Peyer's patch (tissue), 4 donors: ENCODE data around the gene AHDC1.

Experiments used
- CTCF ChIP-seq, 6 experiments: fragments of 450-650 bp in 4 of 6; fragments of 200-600 bp in 2 of 6; sonication (generic) in 1 of 6; IDR thresholded peaks; one replicate each; pipeline ENCODE4 v1.5.1; 2017 to 2019; ENCODE audit warnings: antibody characterized with exemption in 6 of 6, mild to moderate bottlenecking in 3 of 6, moderate library complexity in 1 of 6
- POLR2A ChIP-seq, 2 donors: fragments of 450-650 bp; IDR thresholded peaks; one replicate each; pipeline ENCODE4 v1.5.1; 2017; ENCODE audit warnings: antibody characterized with exemption in 2 of 2, mild to moderate bottlenecking in 2 of 2, moderate library complexity in 2 of 2

- TF ChIP-seq CTCF (IDR thresholded peaks at IDR 0.05): no peak
- TF ChIP-seq POLR2A (IDR thresholded peaks at IDR 0.05): no peak
These were observed 27.0 kb upstream of the AHDC1 start for GRCh38 chr1:27630859-27631491.
